Endothelial cell of umbilical vein (primary cell): ENCODE results near the gene SH3D21.

Experiments
- CTCF ChIP-seq, 2 donors: IDR thresholded peaks; 1 replicate in 1 of 2; 2 replicates in 1 of 2; pipeline ENCODE4 v1.5.1; 2011; ENCODE audit warnings: low read length in 2 of 2, mild to moderate bottlenecking in 2 of 2, moderate library complexity in 2 of 2, control low read depth in 1 of 2, inconsistent platforms in 1 of 2, low read depth in 1 of 2; ENCODE audit not compliant: insufficient read depth in 1 of 2; ENCODE audit errors: extremely low read depth in 1 of 2
- EZH2 ChIP-seq: IDR thresholded peaks from 2 replicates; pipeline ENCODE4 v1.6.1; 2012; ENCODE audit warnings: borderline replicate concordance, low read depth, mild to moderate bottlenecking, moderate library complexity, low read length, inconsistent platforms; ENCODE audit not compliant: severe bottlenecking
- FOS ChIP-seq: IDR thresholded peaks from 2 replicates; pipeline ENCODE4 v1.6.1; 2011; ENCODE audit warnings: mild to moderate bottlenecking, low read length, moderate library complexity, borderline replicate concordance; ENCODE audit not compliant: insufficient read depth
- MAX ChIP-seq: IDR thresholded peaks from 2 replicates; pipeline ENCODE4 v1.6.1; 2011; ENCODE audit not compliant: insufficient read depth, insufficient read length
- MYC ChIP-seq: IDR thresholded peaks from one replicate; pipeline ENCODE4 v1.6.1; 2011; ENCODE audit warnings: mild to moderate bottlenecking, low read depth, low read length
- POLR2A ChIP-seq: IDR thresholded peaks from 2 replicates; pipeline ENCODE4 v1.6.1; 2012; ENCODE audit warnings: low read depth, mild to moderate bottlenecking, control low read depth, low read length
- POLR2AphosphoS5 ChIP-seq: IDR thresholded peaks from 2 replicates; pipeline ENCODE4 v1.6.1; 2012; ENCODE audit warnings: low read depth, mild to moderate bottlenecking, control low read depth, low read length, moderate library complexity; ENCODE audit not compliant: insufficient read depth

GRCh38 chr1:36321119-36321951, 15.2 kb downstream of the SH3D21 start:
- TF ChIP-seq CTCF (IDR thresholded peaks at IDR 0.05; ENCODE audit: extremely low read depth in 1 of 2, insufficient read depth in 1 of 2, low read depth in 1 of 2, low read length in 2 of 2), result no peak
- peak; percentile 32 for TF ChIP-seq POLR2AphosphoS5
- no peak for TF ChIP-seq POLR2A
- TF ChIP-seq EZH2, result no peak
- no peak for TF ChIP-seq FOS
- TF ChIP-seq MAX, result no peak
- no peak for TF ChIP-seq MYC
